Measurements from ENCODE around the gene HDAC11. TPM values are rescaled to one million over a fixed set of nuclear protein-coding genes. Genes with fewer than 3 reads are reported as not detected.

HDAC11 gene
- polyA plus RNA-seq, 2 of the 4 experiments (the other 2 are of a cell fraction) = 5.6 to 8.4 TPM

- FAIRE-seq = no peak
- no peak for TF ChIP-seq ATOH8 (CRISPR knock-in tag; IDR thresholded peaks at IDR 0.05; ENCODE audit: low read depth)
- no peak for TF ChIP-seq RARB (CRISPR knock-in tag; IDR thresholded peaks at IDR 0.05)
- no peak for TF ChIP-seq RNF2 (IDR thresholded peaks at IDR 0.05; ENCODE audit: borderline replicate concordance, low read depth)
- TF ChIP-seq CHD4 (IDR thresholded peaks at IDR 0.05; ENCODE audit: borderline replicate concordance) = no peak
- no peak for TF ChIP-seq JUN (IDR thresholded peaks at IDR 0.05)
- no peak for TF ChIP-seq CEBPB (IDR thresholded peaks at IDR 0.05)
- no peak for TF ChIP-seq NR3C1 (IDR thresholded peaks at IDR 0.05)
- no peak for TF ChIP-seq CHD2 (IDR thresholded peaks at IDR 0.05; ENCODE audit: low read length, partially characterized antibody)
- TF ChIP-seq REST (IDR thresholded peaks at IDR 0.05) = no peak
- no peak for TF ChIP-seq RFX5 (IDR thresholded peaks at IDR 0.05)
- no peak for TF ChIP-seq HES2 (IDR thresholded peaks at IDR 0.05)
- TF ChIP-seq RCOR1 (IDR thresholded peaks at IDR 0.05; ENCODE audit: low read depth, low read length) = no peak
- no peak for TF ChIP-seq POLR2A (IDR thresholded peaks at IDR 0.05; ENCODE audit: low read length)
- 72% methylated on average over 18 of the region's 26 CpGs for WGBS (ENCODE audit: missing lambda C conversion rate)
- Histone ChIP-seq H3K4me3 (no peak overlapping the region), H3K4me1 (no peaks in the 10 kb centered on the region), H3K27ac (no peak overlapping the region), H3K4me2 (no peak overlapping the region), H3K9me3 (no peaks in the 10 kb centered on the region)
- ATAC-seq = no peak
- ChIA-PET POLR2A (no interaction called here), CTCF (interaction anchor here (1.0 to 14.0 kb wide), 8 partner anchors 9 to 134 kb away, joined by 3 to 98 read pairs (median 4); no protein-coding TSS in a partner anchor)
- DNase-seq (ENCODE audit: low read depth in 1 of 2, low spot score in 1 of 2) = no peak
These were observed 36.0 kb downstream of the HDAC11 start for GRCh38 chr3:13515786-13516759.

- no peak for FAIRE-seq
- ChIA-PET CTCF (interaction anchor here (1.1 to 14.0 kb wide), 6 partner anchors 8 to 133 kb away, joined by 3 to 98 read pairs (median 4); no protein-coding TSS in a partner anchor), POLR2A (no interaction called here)
These were observed 36.6 kb downstream of the HDAC11 start for GRCh38 chr3:13516760-13517135.

More at GRCh38 chr3:13516760-13517135, 36.6 kb downstream of the HDAC11 start:
- H3K27ac ChIP-seq = no peak overlapping the region
- H3K4me1 ChIP-seq = no peaks in the 10 kb centered on the region
- H3K4me2 ChIP-seq = no peak overlapping the region
- DNase-seq (ENCODE audit: low read depth in 1 of 2, low spot score in 1 of 2) (no peak), ATAC-seq (no peak)
- 83% methylated on average over 9 of the region's 9 CpGs for WGBS (ENCODE audit: missing lambda C conversion rate)
- no peak overlapping the region for H3K4me3 ChIP-seq
- TF ChIP-seq JUN (IDR thresholded peaks at IDR 0.05) (no peak), CBX2 (IDR thresholded peaks at IDR 0.05; ENCODE audit: borderline replicate concordance, low read depth) (no peak), KDM1A (IDR thresholded peaks at IDR 0.05; ENCODE audit: low read depth) (no peak), FOXS1 (CRISPR knock-in tag; IDR thresholded peaks at IDR 0.05) (no peak), NFE2L2 (conservative IDR thresholded peaks at IDR 0.05; ENCODE audit: low read length) (no peak), ZSCAN20 (CRISPR knock-in tag; IDR thresholded peaks at IDR 0.05) (no peak), TFCP2L1 (CRISPR knock-in tag; IDR thresholded peaks at IDR 0.05) (no peak), RCOR1 (IDR thresholded peaks at IDR 0.05; ENCODE audit: low read depth, low read length) (no peak), MYC (IDR thresholded peaks at IDR 0.05; ENCODE audit: borderline replicate concordance, low read length) (no peak), MAZ (IDR thresholded peaks at IDR 0.05; ENCODE audit: borderline replicate concordance, low read depth, low read length) (no peak), CHD2 (IDR thresholded peaks at IDR 0.05; ENCODE audit: low read length, partially characterized antibody) (no peak), USF2 (IDR thresholded peaks at IDR 0.05) (no peak), HES2 (IDR thresholded peaks at IDR 0.05) (no peak), TP53 (CRISPR knock-in tag; IDR thresholded peaks at IDR 0.05) (no peak), ZFP36 (IDR thresholded peaks at IDR 0.05; ENCODE audit: borderline replicate concordance, partially characterized antibody) (no peak), MAFK (IDR thresholded peaks at IDR 0.05; ENCODE audit: partially characterized antibody) (no peak), ESRRA (IDR thresholded peaks at IDR 0.05; ENCODE audit: borderline replicate concordance, low read length) (no peak), EHF (CRISPR knock-in tag; IDR thresholded peaks at IDR 0.05) (no peak), POLR2A (IDR thresholded peaks at IDR 0.05; ENCODE audit: low read length) (no peak)
- no peaks in the 10 kb centered on the region for H3K9me3 ChIP-seq

All from A549 (cell line).